ENCODE measurements around the gene CNBP.

GRCh38 chr3:129181819-129182218 lies 1.9 kb downstream of the CNBP start:
- TF ChIP-seq HDAC2 (IDR thresholded peaks at IDR 0.05): no peak
- TF ChIP-seq ZNF165 (CRISPR knock-in tag; IDR thresholded peaks at IDR 0.05; ENCODE audit: borderline replicate concordance): no peak
- TF ChIP-seq NFYB (IDR thresholded peaks at IDR 0.05; ENCODE audit: extremely low read depth, insufficient read length): no peak
- TF ChIP-seq PRMT5 (CRISPR knock-in tag; IDR thresholded peaks at IDR 0.05): no peak

All from K562 (cell line).